Brain microvascular endothelial cell (primary cell): ENCODE measurements around the gene NRM.

ENCODE experiments used
- DNase-seq: peaks from one replicate; pipeline ENCODE4 v3.0.0-alpha.2; 2020
- H3K27ac ChIP-seq: fragments of 250-450 bp; sonication (Bioruptor Pico); 2 replicates; pipeline ENCODE4 v1.5.1; 2020; ENCODE audit warnings: mild to moderate bottlenecking, moderate library complexity
- H3K27me3 ChIP-seq: fragments of 250-450 bp; sonication (Bioruptor Pico); replicated peaks from 2 replicates; pipeline ENCODE4 v1.5.1; 2020; ENCODE audit warnings: mild to moderate bottlenecking
- H3K36me3 ChIP-seq: fragments of 250-450 bp; sonication (Bioruptor Pico); replicated peaks from 2 replicates; pipeline ENCODE4 v1.5.1; 2020; ENCODE audit warnings: mild to moderate bottlenecking
- H3K4me3 ChIP-seq: 2 replicates; pipeline ENCODE4 v1.5.1; 2011; ENCODE audit warnings: low read depth, mild to moderate bottlenecking, control low read depth, low read length, moderate library complexity
- in situ Hi-C: cut with HindIII; loops from 2 replicates; pipeline ENCODE4 v1.10.0; 2017; ENCODE audit warnings: low sequenced_read_pairs, low pct_ligation_motif_present
- TF ChIP-seq, protein P1 (sequence below): IDR thresholded peaks from 2 replicates; pipeline ENCODE4 v1.5.1; 2011; ENCODE audit warnings: low read depth, mild to moderate bottlenecking, moderate library complexity, low read length, control low read depth, inconsistent platforms; ENCODE audit errors: missing control alignments

NRM gene, protein sequence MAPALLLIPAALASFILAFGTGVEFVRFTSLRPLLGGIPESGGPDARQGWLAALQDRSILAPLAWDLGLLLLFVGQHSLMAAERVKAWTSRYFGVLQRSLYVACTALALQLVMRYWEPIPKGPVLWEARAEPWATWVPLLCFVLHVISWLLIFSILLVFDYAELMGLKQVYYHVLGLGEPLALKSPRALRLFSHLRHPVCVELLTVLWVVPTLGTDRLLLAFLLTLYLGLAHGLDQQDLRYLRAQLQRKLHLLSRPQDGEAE

DNA sequence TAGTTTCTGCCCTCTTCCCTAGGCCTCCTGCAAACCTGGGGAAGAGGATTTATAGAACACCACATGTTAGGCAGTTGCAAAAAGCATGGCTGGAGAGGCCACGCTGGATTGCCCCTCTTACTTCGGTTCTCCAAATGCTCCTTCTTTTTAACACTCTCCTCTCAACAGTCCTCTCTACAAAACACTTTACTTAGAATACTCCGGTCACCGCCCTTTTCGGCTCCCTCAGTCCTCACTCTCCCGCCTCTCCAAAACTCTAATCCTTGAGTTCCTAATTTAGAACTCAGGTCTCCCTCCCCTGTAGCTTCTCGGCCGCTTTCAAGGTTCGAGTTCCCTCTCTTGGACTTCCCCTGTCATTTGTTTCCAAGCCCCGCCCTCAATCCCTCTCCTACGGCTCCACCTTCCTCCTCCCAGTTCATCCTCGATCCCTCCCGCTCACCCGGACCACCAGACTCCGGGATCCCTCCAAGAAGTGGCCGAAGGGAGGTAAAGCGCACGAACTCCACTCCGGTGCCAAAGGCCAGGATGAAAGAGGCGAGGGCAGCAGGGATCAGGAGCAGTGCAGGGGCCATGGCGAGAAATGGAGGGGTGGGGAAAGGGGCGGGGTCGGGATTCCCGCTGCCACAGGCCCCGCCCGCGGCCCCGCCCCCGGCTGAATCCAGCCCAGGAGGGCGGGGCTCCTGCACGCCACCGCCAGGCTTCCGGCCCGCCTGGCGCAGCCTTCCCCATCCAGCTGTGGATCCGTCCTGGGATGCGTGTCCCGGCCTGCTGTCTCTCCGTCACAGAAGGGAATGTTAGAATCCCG is at the start of gene NRM:
TSS of gene NRM (minus strand) at position 582 of the 805 bp plus-strand sequence. CDS start at position 572, 10 bp downstream.
- peaks cover under 1% of the 10 kb centered on the region for H3K36me3 ChIP-seq
- no peaks in the 10 kb centered on the region for H3K27me3 ChIP-seq
- TF ChIP-seq, protein P1, sequence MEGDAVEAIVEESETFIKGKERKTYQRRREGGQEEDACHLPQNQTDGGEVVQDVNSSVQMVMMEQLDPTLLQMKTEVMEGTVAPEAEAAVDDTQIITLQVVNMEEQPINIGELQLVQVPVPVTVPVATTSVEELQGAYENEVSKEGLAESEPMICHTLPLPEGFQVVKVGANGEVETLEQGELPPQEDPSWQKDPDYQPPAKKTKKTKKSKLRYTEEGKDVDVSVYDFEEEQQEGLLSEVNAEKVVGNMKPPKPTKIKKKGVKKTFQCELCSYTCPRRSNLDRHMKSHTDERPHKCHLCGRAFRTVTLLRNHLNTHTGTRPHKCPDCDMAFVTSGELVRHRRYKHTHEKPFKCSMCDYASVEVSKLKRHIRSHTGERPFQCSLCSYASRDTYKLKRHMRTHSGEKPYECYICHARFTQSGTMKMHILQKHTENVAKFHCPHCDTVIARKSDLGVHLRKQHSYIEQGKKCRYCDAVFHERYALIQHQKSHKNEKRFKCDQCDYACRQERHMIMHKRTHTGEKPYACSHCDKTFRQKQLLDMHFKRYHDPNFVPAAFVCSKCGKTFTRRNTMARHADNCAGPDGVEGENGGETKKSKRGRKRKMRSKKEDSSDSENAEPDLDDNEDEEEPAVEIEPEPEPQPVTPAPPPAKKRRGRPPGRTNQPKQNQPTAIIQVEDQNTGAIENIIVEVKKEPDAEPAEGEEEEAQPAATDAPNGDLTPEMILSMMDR, result no peak
- peak within 1 kb of the TSS; percentile 86 for H3K4me3 ChIP-seq
- peak; percentile 62 for DNase-seq
- peak within 1 kb of the TSS; percentile 48 for H3K27ac ChIP-seq
- in situ Hi-C loops, result no loop called here

DNA sequence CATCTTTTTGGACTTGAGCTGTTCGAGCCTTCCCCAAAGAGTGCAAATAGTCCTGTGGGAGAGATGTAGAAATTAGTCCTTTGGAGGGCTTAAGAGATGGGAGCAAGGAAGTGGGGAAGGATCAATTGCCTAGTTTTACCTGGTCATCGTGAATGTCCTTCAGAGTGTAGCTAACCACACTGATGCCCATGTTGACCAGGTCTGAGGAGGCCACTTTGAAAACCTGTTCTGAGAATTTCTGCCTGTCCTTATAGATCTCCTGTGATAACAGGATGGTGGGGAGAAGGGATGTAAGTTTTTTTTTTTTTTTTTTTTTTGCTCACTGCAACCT is 49.7 kb upstream of the NRM start:
- Histone ChIP-seq H3K27ac (no peak overlapping the region), H3K4me3 (no peak overlapping the region), H3K36me3 (peaks cover 40% of the 10 kb centered on the region), H3K27me3 (no peaks in the 10 kb centered on the region)
- in situ Hi-C loops, result no loop called here
- TF ChIP-seq, protein P1, result no peak
- no peak for DNase-seq

DNA sequence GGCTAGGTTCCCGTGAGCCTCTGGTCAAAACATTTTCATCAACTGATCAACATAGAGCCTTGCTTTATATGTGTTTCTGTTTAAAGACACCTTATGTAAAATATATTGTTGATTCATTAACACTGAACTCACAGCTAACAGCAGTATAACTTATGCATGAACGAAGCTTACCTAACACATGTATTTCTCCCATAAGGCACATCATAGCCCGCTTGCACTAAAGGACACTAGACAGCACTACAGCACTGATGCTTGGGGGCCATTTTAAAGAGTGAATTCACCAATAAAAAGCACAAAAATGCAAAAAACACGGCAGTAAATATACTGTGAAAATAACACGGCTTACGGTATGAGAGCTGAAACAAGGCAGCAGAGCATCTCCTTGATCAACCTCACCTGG is 47.7 kb upstream of the NRM start:
- Histone ChIP-seq H3K36me3 (peaks cover 37% of the 10 kb centered on the region), H3K27ac (no peak overlapping the region), H3K4me3 (no peak overlapping the region), H3K27me3 (no peaks in the 10 kb centered on the region)
- TF ChIP-seq, protein P1, result no peak
- in situ Hi-C loops, result no loop called here
- no peak for DNase-seq

DNA sequence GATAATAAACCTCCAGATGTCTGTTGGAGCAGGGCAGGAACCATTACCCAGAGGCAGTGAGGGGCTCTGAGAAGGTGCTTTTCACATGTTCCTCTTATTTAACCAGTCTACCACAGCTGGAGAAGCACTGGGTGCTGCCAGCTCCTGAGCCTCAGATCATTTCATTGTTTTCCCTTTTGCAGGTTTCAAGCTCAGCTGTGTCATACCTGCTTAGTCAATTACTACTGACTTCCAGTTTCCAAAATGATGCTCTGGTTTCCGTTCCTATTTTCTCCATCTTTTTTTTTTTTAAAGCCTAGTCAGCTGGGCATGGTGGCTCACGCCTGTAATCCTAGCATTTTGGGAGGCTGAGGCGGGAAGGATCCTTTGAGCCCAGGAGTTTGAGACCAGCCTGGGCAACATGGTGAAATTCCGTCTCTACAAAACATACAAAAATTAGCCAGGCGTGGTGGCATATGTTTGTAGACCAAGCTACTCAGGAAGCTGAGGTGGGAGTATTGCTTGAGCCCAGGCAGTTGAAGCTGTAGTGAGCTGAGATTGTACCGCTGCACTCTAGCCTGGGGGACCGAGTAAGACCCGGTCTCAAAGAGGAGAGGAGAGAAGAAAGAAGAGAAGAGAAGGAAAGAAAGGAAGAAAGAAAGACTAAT is 45.0 kb upstream of the NRM start:
- no peak for DNase-seq
- no peaks in the 10 kb centered on the region for H3K27me3 ChIP-seq
- in situ Hi-C loops, result no loop called here
- H3K27ac ChIP-seq, result no peak overlapping the region
- TF ChIP-seq, protein P1, result no peak
- H3K4me3 ChIP-seq, result no peak overlapping the region
- H3K36me3 ChIP-seq, result peaks cover 31% of the 10 kb centered on the region

DNA sequence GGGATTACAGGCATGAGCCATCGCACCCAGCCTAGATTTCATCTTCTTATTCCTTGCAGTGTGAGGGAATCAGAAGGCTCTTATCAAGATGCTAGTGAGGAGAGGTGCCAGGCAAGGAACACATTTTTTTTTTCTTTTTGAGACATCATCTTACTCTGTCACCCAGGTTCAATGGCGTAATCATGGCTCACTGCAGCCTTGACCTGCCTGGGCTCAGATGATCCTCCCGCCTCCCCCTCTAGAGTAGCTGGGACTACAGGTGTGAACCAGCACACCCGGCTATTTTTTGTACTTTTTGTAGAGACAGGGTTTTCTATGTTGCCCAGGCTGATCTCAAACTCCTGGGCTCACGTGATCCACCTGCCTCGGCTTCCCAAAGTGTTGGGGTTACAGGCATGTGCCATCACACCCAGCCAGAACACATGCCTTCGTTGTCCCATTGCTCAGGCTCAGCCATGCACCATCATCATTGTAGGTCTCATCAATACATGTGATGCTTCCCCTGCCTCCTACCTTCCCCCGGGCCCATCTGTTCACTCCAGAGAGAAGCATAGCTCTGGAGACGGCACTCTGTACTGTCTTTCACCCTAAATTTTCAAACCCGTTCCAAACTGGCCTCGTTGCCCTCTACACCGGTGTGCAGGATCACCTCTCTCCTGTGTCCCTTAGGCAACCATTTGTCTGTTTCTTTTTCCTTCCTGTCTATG is 41.6 kb upstream of the NRM start:
- peaks cover 14% of the 10 kb centered on the region for H3K36me3 ChIP-seq
- TF ChIP-seq, protein P1, result no peak
- in situ Hi-C loops, result no loop called here
- H3K4me3 ChIP-seq, result no peak overlapping the region
- no peak overlapping the region for H3K27ac ChIP-seq
- H3K27me3 ChIP-seq, result no peaks in the 10 kb centered on the region
- no peak for DNase-seq
